ENCODE measurements around the gene ZNF784. TPM values are rescaled to one million over a fixed set of nuclear protein-coding genes. Genes with fewer than 3 reads are reported as not detected.

The ZNF784 gene
- total and polyA plus RNA-seq, 9 of the 15 experiments (the other 6 are each of a cell fraction or from before 2014, with no cell fraction given): 0.14 to 6.1 (median 2.1) TPM

DNA sequence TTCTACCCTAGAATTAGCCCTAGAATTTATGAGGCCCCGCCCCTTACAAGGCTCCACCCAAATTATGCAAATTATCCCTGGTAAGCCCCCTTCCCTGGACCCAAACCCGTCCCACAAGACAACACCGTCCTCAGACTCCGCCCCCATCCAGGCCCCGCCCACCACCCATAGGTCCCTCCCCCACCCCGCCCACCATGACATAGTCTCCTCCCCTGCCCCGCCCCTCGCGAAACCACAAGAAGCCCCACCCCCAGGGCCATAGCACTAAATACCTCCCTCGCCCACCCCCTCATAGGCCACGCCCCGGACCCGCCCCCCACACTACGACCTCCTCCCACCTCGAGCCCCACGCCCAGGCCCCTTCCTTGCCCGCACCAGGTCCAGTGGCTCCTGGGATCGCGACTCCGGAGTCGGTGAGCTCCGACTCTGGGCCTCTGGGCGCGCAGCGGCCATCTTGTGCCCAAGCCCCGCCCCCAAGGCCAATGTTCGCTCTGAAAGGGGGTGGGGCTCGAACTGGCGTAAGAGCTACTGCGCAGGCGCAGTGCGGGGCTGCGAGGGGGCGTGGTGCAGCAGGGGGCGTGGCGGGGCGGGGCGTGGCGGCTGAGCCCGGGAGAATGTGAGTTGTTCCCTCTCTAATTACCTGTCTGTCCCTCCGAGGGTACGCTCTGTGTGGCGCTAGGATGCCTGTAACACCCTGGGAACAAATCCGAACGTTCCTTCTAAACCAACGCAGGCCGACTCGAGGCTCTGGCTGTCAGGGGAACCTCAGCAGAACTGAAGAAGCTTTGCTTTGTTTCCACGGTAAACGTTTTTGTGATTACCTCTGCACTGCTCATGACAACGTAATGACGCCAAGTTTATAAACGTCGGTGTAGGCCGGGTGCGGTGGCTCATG, at the start of gene ZNF784 (continued):
- no peak for TF ChIP-seq ZNF589 (CRISPR knock-in tag; IDR thresholded peaks at IDR 0.05; ENCODE audit: low read depth)
- no peak for TF ChIP-seq RFX1 (IDR thresholded peaks at IDR 0.05)
- no peak for TF ChIP-seq MED1 (CRISPR knock-in tag; IDR thresholded peaks at IDR 0.05; ENCODE audit: borderline replicate concordance)
- TF ChIP-seq RBM39 (optimal IDR thresholded peaks at IDR 0.05; ENCODE audit: low read depth, low read length): no peak
- TF ChIP-seq ZNF3 (CRISPR knock-in tag; IDR thresholded peaks at IDR 0.05): no peak
- no peak for TF ChIP-seq SP2 (IDR thresholded peaks at IDR 0.05; ENCODE audit: extremely low read depth, low read depth, low read length, poor library complexity, severe bottlenecking)
- no peak for TF ChIP-seq ZNF124 (CRISPR knock-in tag; IDR thresholded peaks at IDR 0.05)
- TF ChIP-seq PTBP1 (IDR thresholded peaks at IDR 0.05; ENCODE audit: low read depth, low read length): no peak
- no peak for TF ChIP-seq ZNF212 (CRISPR knock-in tag; IDR thresholded peaks at IDR 0.05)
- TF ChIP-seq POU5F1 (IDR thresholded peaks at IDR 0.05; ENCODE audit: borderline replicate concordance, low read depth, low read length, partially characterized antibody): no peak
- no peak for TF ChIP-seq CEBPB (tag; IDR thresholded peaks at IDR 0.05)

DNA sequence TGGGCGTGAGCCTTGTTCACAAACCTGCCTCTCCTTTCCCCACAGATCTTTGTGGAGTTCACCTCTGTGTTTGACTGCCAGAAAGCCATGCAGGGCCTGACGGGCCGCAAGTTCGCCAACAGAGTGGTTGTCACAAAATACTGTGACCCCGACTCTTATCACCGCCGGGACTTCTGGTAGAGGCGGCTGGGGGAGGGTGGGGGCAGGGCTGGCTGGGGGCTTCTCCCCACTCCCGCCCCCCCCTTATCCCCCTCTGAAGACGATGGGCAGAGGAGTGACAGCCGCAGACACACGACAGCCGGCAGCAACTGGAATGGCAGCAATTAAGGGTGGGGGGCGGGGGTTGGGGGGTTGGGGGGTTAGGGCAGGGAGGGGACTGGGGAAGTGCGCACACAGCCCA, 49.5 kb upstream of the ZNF784 start:
- peak overlapping the region; percentile 79 for H3K27ac ChIP-seq (ENCODE audit: extremely low read depth, low read depth, low read length)
- CTCF ChIA-PET (ENCODE audit: low intra/inter-chr PET ratio): no interaction called here
- in situ Hi-C loops (cut with MboI): no loop called here
- no peak for TF ChIP-seq PHTF2 (CRISPR knock-in tag; IDR thresholded peaks at IDR 0.05)
- no peak for TF ChIP-seq SOX6 (IDR thresholded peaks at IDR 0.05)
- TF ChIP-seq KDM1A (IDR thresholded peaks at IDR 0.05): no peak
- no peak for TF ChIP-seq KLF13 (tag; IDR thresholded peaks at IDR 0.05; ENCODE audit: borderline replicate concordance, low read depth)
- TF ChIP-seq, protein P1, sequence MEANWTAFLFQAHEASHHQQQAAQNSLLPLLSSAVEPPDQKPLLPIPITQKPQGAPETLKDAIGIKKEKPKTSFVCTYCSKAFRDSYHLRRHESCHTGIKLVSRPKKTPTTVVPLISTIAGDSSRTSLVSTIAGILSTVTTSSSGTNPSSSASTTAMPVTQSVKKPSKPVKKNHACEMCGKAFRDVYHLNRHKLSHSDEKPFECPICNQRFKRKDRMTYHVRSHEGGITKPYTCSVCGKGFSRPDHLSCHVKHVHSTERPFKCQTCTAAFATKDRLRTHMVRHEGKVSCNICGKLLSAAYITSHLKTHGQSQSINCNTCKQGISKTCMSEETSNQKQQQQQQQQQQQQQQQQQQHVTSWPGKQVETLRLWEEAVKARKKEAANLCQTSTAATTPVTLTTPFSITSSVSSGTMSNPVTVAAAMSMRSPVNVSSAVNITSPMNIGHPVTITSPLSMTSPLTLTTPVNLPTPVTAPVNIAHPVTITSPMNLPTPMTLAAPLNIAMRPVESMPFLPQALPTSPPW (CRISPR knock-in tag; IDR thresholded peaks at IDR 0.05): peak; percentile 24; the same call in 1 of the 2 replicates
- TF ChIP-seq, protein P2, sequence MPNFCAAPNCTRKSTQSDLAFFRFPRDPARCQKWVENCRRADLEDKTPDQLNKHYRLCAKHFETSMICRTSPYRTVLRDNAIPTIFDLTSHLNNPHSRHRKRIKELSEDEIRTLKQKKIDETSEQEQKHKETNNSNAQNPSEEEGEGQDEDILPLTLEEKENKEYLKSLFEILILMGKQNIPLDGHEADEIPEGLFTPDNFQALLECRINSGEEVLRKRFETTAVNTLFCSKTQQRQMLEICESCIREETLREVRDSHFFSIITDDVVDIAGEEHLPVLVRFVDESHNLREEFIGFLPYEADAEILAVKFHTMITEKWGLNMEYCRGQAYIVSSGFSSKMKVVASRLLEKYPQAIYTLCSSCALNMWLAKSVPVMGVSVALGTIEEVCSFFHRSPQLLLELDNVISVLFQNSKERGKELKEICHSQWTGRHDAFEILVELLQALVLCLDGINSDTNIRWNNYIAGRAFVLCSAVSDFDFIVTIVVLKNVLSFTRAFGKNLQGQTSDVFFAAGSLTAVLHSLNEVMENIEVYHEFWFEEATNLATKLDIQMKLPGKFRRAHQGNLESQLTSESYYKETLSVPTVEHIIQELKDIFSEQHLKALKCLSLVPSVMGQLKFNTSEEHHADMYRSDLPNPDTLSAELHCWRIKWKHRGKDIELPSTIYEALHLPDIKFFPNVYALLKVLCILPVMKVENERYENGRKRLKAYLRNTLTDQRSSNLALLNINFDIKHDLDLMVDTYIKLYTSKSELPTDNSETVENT (CRISPR knock-in tag; IDR thresholded peaks at IDR 0.05): no peak
- 0 out of 2 replicates have a peak, but pooled peaks have one; percentile 20 for TF ChIP-seq POLR2G (IDR thresholded peaks at IDR 0.05; ENCODE audit: low read depth, low read length)

More for the DNA sequence above, 49.5 kb upstream of the ZNF784 start:
- Histone ChIP-seq H3K79me2 (ENCODE audit: control insufficient read depth, insufficient read depth, low read length) (peaks cover 92% of the 10 kb centered on the region), H3K36me3 (ENCODE audit: control insufficient read depth, insufficient read depth, low read length) (peaks cover 82% of the 10 kb centered on the region; the same call in 2 of the 3 replicates), H3K9ac (ENCODE audit: insufficient read depth in 1 of 2, low read depth in 2 of 2, low read length in 2 of 2) (peak overlapping the region; percentile 58 to 88), H3K4me2 (ENCODE audit: insufficient read depth, low read length) (peak overlapping the region; percentile 76), H3K4me1 (replicated peaks in 1 of 2; ENCODE audit: control insufficient read depth in 2 of 2, insufficient read depth in 2 of 2, low read length in 2 of 2) (peaks cover 46 to 73% of the 10 kb centered on the region in 2 experiments), H4K20me1 (replicated peaks; ENCODE audit: control insufficient read depth, insufficient read depth, low read length) (peaks cover 47% of the 10 kb centered on the region), H2AFZ (ENCODE audit: low read depth, low read length) (no peak overlapping the region), H3K4me3 (peak overlapping the region; percentile 83; the same call in 1 of the 2 replicates), H3K27me3 (ENCODE audit: control insufficient read depth in 2 of 2, insufficient read depth in 2 of 2, low read length in 2 of 2) (no peaks in the 10 kb centered on the region), H3K9me1 (ENCODE audit: control insufficient read depth, insufficient read depth, low read length) (peaks cover 9% of the 10 kb centered on the region), H3K9me3 (replicated peaks; ENCODE audit: control insufficient read depth, insufficient read depth, low read depth, low read length) (no peaks in the 10 kb centered on the region)
- intact Hi-C loops (cut with micrococcal nuclease): no loop called here
- POLR2A ChIA-PET: interaction anchor here (0.6 to 1.8 kb wide), 4 partner anchors 8 to 27 kb away, joined by 3 to 10 read pairs (median 4); partner anchors contain the start of gene U2AF2
- FAIRE-seq: peak; percentile 49
- peak; percentile 68 to 80 (median 70) for DNase-seq (ENCODE audit: extremely low read depth in 1 of 4, low spot score in 3 of 4)
- 5% methylated on average over 7 of the region's 15 CpGs for WGBS (ENCODE audit: insufficient coverage, low coverage, missing lambda C conversion rate)
- ATAC-seq: peak; percentile 4
- no TSS peak for BruUV-seq (replicated peaks)

Data from K562 (cell line).